Hepatocyte (in vitro differentiated cells): ENCODE data around the gene TMEM213. TPM values are rescaled to one million over a fixed set of nuclear protein-coding genes. Genes with fewer than 3 reads are reported as not detected.

Experiments used
- DNase-seq: peaks from one replicate; pipeline ENCODE4 v3.0.0-alpha.2; 2016; ENCODE audit warnings: low spot score
- H2AFZ ChIP-seq: fragments of 200-600 bp; sonication (generic); 2 replicates; pipeline ENCODE4 v1.6.0; 2016; ENCODE audit warnings: antibody characterized with exemption, mild to moderate bottlenecking
- H3K27ac ChIP-seq: fragments of 200-600 bp; sonication (generic); 2 replicates; pipeline ENCODE4 v1.5.1; 2016; ENCODE audit warnings: mild to moderate bottlenecking
- H3K27me3 ChIP-seq: fragments of 200-600 bp; sonication (generic); 2 replicates; pipeline ENCODE4 v1.6.1; 2016
- H3K36me3 ChIP-seq: fragments of 200-600 bp; sonication (generic); replicated peaks from 2 replicates; pipeline ENCODE4 v1.5.1; 2016; ENCODE audit warnings: low read depth; ENCODE audit not compliant: insufficient read depth
- H3K4me1 ChIP-seq: fragments of 200-600 bp; sonication (generic); 2 replicates; pipeline ENCODE4 v1.5.1; 2016; ENCODE audit warnings: mild to moderate bottlenecking, moderate library complexity; ENCODE audit not compliant: insufficient read depth
- H3K4me2 ChIP-seq: fragments of 200-600 bp; sonication (generic); 2 replicates; pipeline ENCODE4 v1.6.0; 2016
- H3K4me3 ChIP-seq: fragments of 200-600 bp; sonication (generic); 2 replicates; pipeline ENCODE4 v1.5.1; 2016; ENCODE audit warnings: mild to moderate bottlenecking
- H3K79me2 ChIP-seq: fragments of 200-600 bp; sonication (generic); 2 replicates; pipeline ENCODE4 v1.6.0; 2017; ENCODE audit warnings: mild to moderate bottlenecking
- H3K9me2 ChIP-seq: fragments of 200-600 bp; sonication (generic); replicated peaks from 2 replicates; pipeline ENCODE4 v1.6.0; 2017; ENCODE audit warnings: mild to moderate bottlenecking; ENCODE audit not compliant: insufficient read depth
- H3K9me3 ChIP-seq: fragments of 200-600 bp; sonication (generic); 2 replicates; pipeline ENCODE4 v1.5.1; 2016; ENCODE audit warnings: low read depth, mild to moderate bottlenecking
- H4K20me1 ChIP-seq: fragments of 200-600 bp; sonication (generic); 2 replicates; pipeline ENCODE4 v1.6.0; 2016; ENCODE audit warnings: mild to moderate bottlenecking; ENCODE audit not compliant: insufficient read depth, poor library complexity, severe bottlenecking
- EZH2 ChIP-seq: fragments of 200-600 bp; sonication (generic); IDR thresholded peaks from 2 replicates; pipeline ENCODE4 v1.6.1; 2016; ENCODE audit warnings: antibody characterized with exemption, mild to moderate bottlenecking, borderline replicate concordance
- EZH2phosphoT487 ChIP-seq: fragments of 200-600 bp; sonication (generic); IDR thresholded peaks from one replicate; pipeline ENCODE4 v1.6.1; 2018; ENCODE audit warnings: antibody characterized with exemption, mild to moderate bottlenecking, low read depth, moderate library complexity; ENCODE audit not compliant: unreplicated experiment, severe bottlenecking
- WGBS: methylation state at CpG from one replicate; pipeline ENCODE4 v1.1.6; 2016; ENCODE audit warnings: low lambda C conversion rate; ENCODE audit errors: missing lambda C conversion rate; 5-methylcytosine and 5-hydroxymethylcytosine counted together
- polyA plus RNA-seq: library from polyadenylated mRNA; unstranded; fragments of >200 nt; fragmentation: Nextera tagmentation; extraction: Ambion mirVana; gene quantifications from 2 replicates; pipeline ENCODE4 v1.2.1, GENCODE V29; 2016
- total RNA-seq: library from RNA; depleted of rRNA; stranded (reverse); fragments of >200 nt; gene quantifications from 2 replicates; pipeline ENCODE4 v1.2.3, GENCODE V29; 2014
- TF ChIP-seq, protein P1 (sequence below): fragments of 200-600 bp; sonication (generic); IDR thresholded peaks from 2 replicates; pipeline ENCODE4 v1.5.1; 2016; ENCODE audit warnings: antibody characterized with exemption, mild to moderate bottlenecking; ENCODE audit not compliant: poor library complexity

Gene TMEM213
- total and polyA plus RNA-seq, 2 experiments from 2014 or later: 0.03 to 0.93 TPM

DNA sequence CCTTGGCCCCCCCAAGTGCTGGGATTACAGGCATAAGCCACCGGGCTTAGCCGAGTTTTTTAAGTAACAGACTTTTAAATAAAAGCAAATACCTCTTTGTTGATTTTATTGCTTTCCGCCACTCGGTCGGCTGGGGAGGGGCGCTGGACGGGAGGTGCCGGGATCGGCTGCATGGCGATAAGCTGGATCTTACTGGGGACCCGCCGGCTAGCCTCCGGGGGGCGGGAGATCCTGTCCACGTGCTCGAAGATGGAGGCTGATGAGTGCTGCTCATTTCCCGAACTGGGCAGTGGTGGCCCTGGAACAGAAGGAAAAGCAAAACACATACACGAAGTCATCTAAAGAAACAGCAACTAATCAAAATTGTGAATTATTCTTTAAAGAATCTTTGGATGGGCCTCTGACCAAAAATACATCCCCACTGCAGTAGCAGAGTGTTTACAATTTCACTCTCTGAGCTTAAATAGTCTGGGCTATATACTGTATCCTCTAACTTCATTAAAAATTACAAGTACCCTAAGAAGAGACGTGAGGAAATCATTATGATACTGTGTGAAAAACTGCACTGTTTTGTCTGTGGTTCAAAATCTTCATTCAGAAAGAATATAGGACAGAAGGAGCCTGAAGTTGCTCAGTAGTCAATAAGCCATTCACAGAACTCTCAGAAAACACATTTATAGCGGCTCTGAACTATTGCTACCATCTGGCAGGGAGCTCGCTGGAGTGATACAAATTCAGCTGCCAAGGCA is 73.4 kb downstream of the TMEM213 start:
- no peaks in the 10 kb centered on the region for H3K36me3 ChIP-seq
- no peaks in the 10 kb centered on the region for H3K79me2 ChIP-seq
- H3K9me2 ChIP-seq: no peaks in the 10 kb centered on the region
- H4K20me1 ChIP-seq: no peaks in the 10 kb centered on the region
- no peaks in the 10 kb centered on the region for H3K27me3 ChIP-seq
- no peaks in the 10 kb centered on the region for H3K4me1 ChIP-seq
- no peak overlapping the region for H3K27ac ChIP-seq
- H3K4me3 ChIP-seq: no peak overlapping the region
- no peak for DNase-seq
- TF ChIP-seq EZH2: no peak
- TF ChIP-seq, protein P1, sequence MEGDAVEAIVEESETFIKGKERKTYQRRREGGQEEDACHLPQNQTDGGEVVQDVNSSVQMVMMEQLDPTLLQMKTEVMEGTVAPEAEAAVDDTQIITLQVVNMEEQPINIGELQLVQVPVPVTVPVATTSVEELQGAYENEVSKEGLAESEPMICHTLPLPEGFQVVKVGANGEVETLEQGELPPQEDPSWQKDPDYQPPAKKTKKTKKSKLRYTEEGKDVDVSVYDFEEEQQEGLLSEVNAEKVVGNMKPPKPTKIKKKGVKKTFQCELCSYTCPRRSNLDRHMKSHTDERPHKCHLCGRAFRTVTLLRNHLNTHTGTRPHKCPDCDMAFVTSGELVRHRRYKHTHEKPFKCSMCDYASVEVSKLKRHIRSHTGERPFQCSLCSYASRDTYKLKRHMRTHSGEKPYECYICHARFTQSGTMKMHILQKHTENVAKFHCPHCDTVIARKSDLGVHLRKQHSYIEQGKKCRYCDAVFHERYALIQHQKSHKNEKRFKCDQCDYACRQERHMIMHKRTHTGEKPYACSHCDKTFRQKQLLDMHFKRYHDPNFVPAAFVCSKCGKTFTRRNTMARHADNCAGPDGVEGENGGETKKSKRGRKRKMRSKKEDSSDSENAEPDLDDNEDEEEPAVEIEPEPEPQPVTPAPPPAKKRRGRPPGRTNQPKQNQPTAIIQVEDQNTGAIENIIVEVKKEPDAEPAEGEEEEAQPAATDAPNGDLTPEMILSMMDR: no peak
- TF ChIP-seq EZH2phosphoT487: no peak
- WGBS: 88% methylated on average over 20 of the region's 21 CpGs
- no peak overlapping the region for H3K4me2 ChIP-seq
- H3K9me3 ChIP-seq: no peaks in the 10 kb centered on the region
- no peak overlapping the region for H2AFZ ChIP-seq

DNA sequence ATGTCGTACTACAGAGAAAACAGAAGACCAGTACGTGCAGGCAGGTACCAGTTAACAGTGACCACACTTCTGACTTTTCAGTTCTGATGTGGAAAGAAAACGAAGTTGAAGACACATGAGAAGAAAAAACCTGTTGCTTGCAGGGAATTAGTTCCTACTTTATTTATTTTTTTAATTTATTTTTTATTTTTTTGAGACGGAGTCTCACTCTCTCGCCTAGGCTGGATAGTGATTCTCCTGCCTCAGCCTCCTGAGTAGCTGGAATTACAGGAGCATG is 74.0 kb downstream of the TMEM213 start:
- Histone ChIP-seq H3K27ac (no peak overlapping the region), H3K4me3 (no peak overlapping the region), H3K4me2 (no peak overlapping the region), H2AFZ (no peak overlapping the region), H3K27me3 (no peaks in the 10 kb centered on the region), H4K20me1 (no peaks in the 10 kb centered on the region), H3K79me2 (no peaks in the 10 kb centered on the region), H3K4me1 (no peaks in the 10 kb centered on the region), H3K9me2 (no peaks in the 10 kb centered on the region), H3K36me3 (no peaks in the 10 kb centered on the region), H3K9me3 (no peaks in the 10 kb centered on the region)
- WGBS: 96% methylated on average over 5 of the region's 5 CpGs
- TF ChIP-seq, protein P1: no peak
- TF ChIP-seq EZH2 (no peak), EZH2phosphoT487 (no peak)
- DNase-seq: no peak

DNA sequence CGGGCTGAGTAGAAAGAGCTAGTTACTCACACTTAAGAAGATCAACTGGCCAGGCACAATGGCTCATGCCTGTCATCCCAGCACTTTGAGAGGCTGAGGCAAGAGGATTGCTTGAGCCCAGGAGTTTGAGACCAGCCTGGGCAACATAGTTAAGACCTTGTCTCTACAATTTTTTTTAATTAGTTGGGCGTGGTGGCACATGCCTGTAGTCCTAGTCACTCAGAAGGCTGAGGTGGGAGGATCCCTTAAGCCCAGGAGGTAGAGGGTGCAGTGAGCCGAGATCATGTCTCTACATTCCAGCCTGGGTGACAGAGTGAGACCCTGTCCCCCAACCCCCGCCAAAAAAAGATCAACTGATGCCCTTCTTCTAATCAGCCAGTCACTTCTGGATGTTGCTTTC is 74.8 kb downstream of the TMEM213 start:
- no peaks in the 10 kb centered on the region for H3K9me3 ChIP-seq
- DNase-seq: no peak
- no peaks in the 10 kb centered on the region for H3K27me3 ChIP-seq
- H2AFZ ChIP-seq: no peak overlapping the region
- no peaks in the 10 kb centered on the region for H3K79me2 ChIP-seq
- no peak overlapping the region for H3K4me2 ChIP-seq
- TF ChIP-seq EZH2 (no peak), EZH2phosphoT487 (no peak)
- TF ChIP-seq, protein P1: no peak
- 89% methylated on average over 4 of the region's 4 CpGs for WGBS
- H3K9me2 ChIP-seq: no peaks in the 10 kb centered on the region
- no peaks in the 10 kb centered on the region for H4K20me1 ChIP-seq
- H3K4me1 ChIP-seq: no peaks in the 10 kb centered on the region
- no peak overlapping the region for H3K4me3 ChIP-seq
- no peak overlapping the region for H3K27ac ChIP-seq
- H3K36me3 ChIP-seq: no peaks in the 10 kb centered on the region
